Liver (tissue), 9 donors: ENCODE measurements around the gene S1PR1. TPM values are rescaled to one million over a fixed set of nuclear protein-coding genes. Genes with fewer than 3 reads are reported as not detected.

ENCODE experiments used
- DNase-seq: peaks from one replicate; pipeline ENCODE4 v3.0.0-alpha.2; 2017; ENCODE audit warnings: low spot score
- H3K27ac ChIP-seq, 2 donors: one replicate each; pipeline ENCODE4 v1.7.0; 2013; ENCODE audit warnings: inconsistent platforms in 2 of 2, low read length in 2 of 2, control low read depth in 1 of 2, low read depth in 1 of 2, mild to moderate bottlenecking in 1 of 2
- H3K27me3 ChIP-seq, 4 donors: one replicate each; pipeline versions ENCODE4 v1.6.1 to v1.7.0; 2013; ENCODE audit warnings: low read length in 3 of 4, inconsistent platforms in 1 of 4, mild to moderate bottlenecking in 1 of 4, moderate library complexity in 1 of 4; ENCODE audit not compliant: control insufficient read depth in 4 of 4, insufficient read depth in 4 of 4
- H3K36me3 ChIP-seq, 4 donors: one replicate each; pipeline versions ENCODE4 v1.6.1 to v1.7.0; 2013; ENCODE audit warnings: low read length in 3 of 4, mild to moderate bottlenecking in 3 of 4, low read depth in 1 of 4, moderate library complexity in 1 of 4; ENCODE audit not compliant: control insufficient read depth in 4 of 4, insufficient read depth in 3 of 4
- H3K4me1 ChIP-seq, 4 donors: one replicate each; pipeline versions ENCODE4 v1.6.1 to v1.7.0; 2013; ENCODE audit warnings: low read length in 3 of 4, mild to moderate bottlenecking in 3 of 4, moderate library complexity in 1 of 4; ENCODE audit not compliant: control insufficient read depth in 4 of 4, insufficient read depth in 4 of 4
- H3K4me3 ChIP-seq, 3 donors: one replicate each; pipeline versions ENCODE4 v1.6.1 to v1.7.0; 2013; ENCODE audit warnings: low read length in 3 of 3, control low read depth in 1 of 3, low read depth in 1 of 3, mild to moderate bottlenecking in 1 of 3
- H3K9ac ChIP-seq, 2 donors: one replicate each; pipeline ENCODE4 v1.7.0; 2013; ENCODE audit warnings: low read length in 2 of 2, mild to moderate bottlenecking in 2 of 2, moderate library complexity in 2 of 2, control low read depth in 1 of 2, low read depth in 1 of 2
- H3K9me3 ChIP-seq, 4 donors: one replicate each; pipeline versions ENCODE4 v1.6.1 to v1.7.0; 2013; ENCODE audit warnings: low read length in 3 of 4; ENCODE audit not compliant: control insufficient read depth in 4 of 4
- CTCF ChIP-seq: fragments of 150-350 bp; IDR thresholded peaks from 2 replicates; pipeline ENCODE4 v1.5.1; 2017; ENCODE audit warnings: improper control_type of control experiment, low read depth, low read length; ENCODE audit not compliant: missing input control
- EGR1 ChIP-seq, 2 donors: IDR thresholded peaks; 2 replicates each; pipeline ENCODE4 v1.6.1; 2016 to 2018; ENCODE audit warnings: antibody characterized with exemption in 2 of 2, low read depth in 2 of 2
- FOXA1 ChIP-seq: IDR thresholded peaks from 2 replicates; pipeline ENCODE4 v1.6.1; 2016; ENCODE audit warnings: antibody characterized with exemption
- FOXA2 ChIP-seq: IDR thresholded peaks from 2 replicates; pipeline ENCODE4 v1.6.1; 2016; ENCODE audit warnings: antibody characterized with exemption
- GABPA ChIP-seq, 2 donors: IDR thresholded peaks in 1 of 2; conservative IDR thresholded peaks in 1 of 2; 2 replicates each; pipeline ENCODE4 v1.6.1; 2016; ENCODE audit warnings: antibody characterized with exemption in 2 of 2, mild to moderate bottlenecking in 1 of 2, moderate library complexity in 1 of 2
- HNF4A ChIP-seq, 2 donors: conservative IDR thresholded peaks; 2 replicates each; pipeline ENCODE4 v1.6.1; 2016; ENCODE audit warnings: antibody characterized with exemption in 2 of 2, mild to moderate bottlenecking in 2 of 2
- HNF4G ChIP-seq: IDR thresholded peaks from 2 replicates; pipeline ENCODE4 v1.6.1; 2016; ENCODE audit warnings: antibody characterized with exemption
- JUND ChIP-seq, 2 donors: IDR thresholded peaks; 2 replicates each; pipeline ENCODE4 v1.6.1; 2016; ENCODE audit warnings: antibody characterized with exemption in 2 of 2
- NR2F2 ChIP-seq: IDR thresholded peaks from 2 replicates; pipeline ENCODE4 v1.6.1; 2016; ENCODE audit warnings: antibody characterized with exemption
- RAD21 ChIP-seq, 2 donors: IDR thresholded peaks; 2 replicates each; pipeline ENCODE4 v1.6.1; 2016; ENCODE audit warnings: antibody characterized with exemption in 2 of 2, mild to moderate bottlenecking in 2 of 2
- REST ChIP-seq: IDR thresholded peaks from 2 replicates; pipeline ENCODE4 v1.6.1; 2016; ENCODE audit warnings: antibody characterized with exemption, mild to moderate bottlenecking
- RXRA ChIP-seq, 2 donors: IDR thresholded peaks; 2 replicates each; pipeline ENCODE4 v1.6.1; 2017 to 2018; ENCODE audit warnings: antibody characterized with exemption in 2 of 2, mild to moderate bottlenecking in 1 of 2
- TAF1 ChIP-seq: conservative IDR thresholded peaks from 2 replicates; pipeline ENCODE4 v1.6.1; 2016; ENCODE audit warnings: antibody characterized with exemption, mild to moderate bottlenecking
- WGBS: extraction: QIAGEN DNeasy Blood & Tissue Kit; methylation state at CpG from one replicate; pipeline ENCODE4 v1.1.7; 2013; 5-methylcytosine and 5-hydroxymethylcytosine counted together
- polyA plus RNA-seq, 2 donors: library from polyadenylated mRNA; stranded (reverse) in 1 of 2; unstranded in 1 of 2; fragments of 200-250 nt in 1 of 2; fragments of >200 nt in 1 of 2; fragmentation: Nextera tagmentation in 1 of 2; extraction: Ambion mirVana in 1 of 2; gene quantifications; one replicate each; pipeline versions ENCODE4 v1.2.1 to v1.2.3, GENCODE V29; 2013 to 2015
- total RNA-seq, 2 donors: library from RNA; depleted of rRNA; stranded (reverse); fragments of >200 nt; gene quantifications; one replicate each; pipeline ENCODE4 v1.2.3, GENCODE V29; 2014
- TF ChIP-seq, protein P1 (sequence below): IDR thresholded peaks from 2 replicates; pipeline ENCODE4 v1.6.1; 2016; ENCODE audit warnings: antibody characterized with exemption
- TF ChIP-seq, protein P2 (sequence below): IDR thresholded peaks from 2 replicates; pipeline ENCODE4 v1.6.1; 2016; ENCODE audit warnings: antibody characterized with exemption
- donor health status: healthy.
- donor health status: healthy.
- donor health status: healthy.
- donor health status: healthy.
- donor health status: healthy.

S1PR1 gene
- total and polyA plus RNA-seq, 4 donors = 7.8 to 13.9 (median 11.1) TPM

- Histone ChIP-seq H3K9me3 (no peaks in the 10 kb centered on the region), H3K4me3 (no peak overlapping the region), H3K9ac (no peak overlapping the region), H3K27ac (no peak overlapping the region), H3K36me3 (peaks cover 0 to 26% (median 7%) of the 10 kb centered on the region in 4 donors), H3K4me1 (peaks cover 0 to 19% (median 11%) of the 10 kb centered on the region in 4 donors), H3K27me3 (no peaks in the 10 kb centered on the region)
- TF ChIP-seq, protein P1, sequence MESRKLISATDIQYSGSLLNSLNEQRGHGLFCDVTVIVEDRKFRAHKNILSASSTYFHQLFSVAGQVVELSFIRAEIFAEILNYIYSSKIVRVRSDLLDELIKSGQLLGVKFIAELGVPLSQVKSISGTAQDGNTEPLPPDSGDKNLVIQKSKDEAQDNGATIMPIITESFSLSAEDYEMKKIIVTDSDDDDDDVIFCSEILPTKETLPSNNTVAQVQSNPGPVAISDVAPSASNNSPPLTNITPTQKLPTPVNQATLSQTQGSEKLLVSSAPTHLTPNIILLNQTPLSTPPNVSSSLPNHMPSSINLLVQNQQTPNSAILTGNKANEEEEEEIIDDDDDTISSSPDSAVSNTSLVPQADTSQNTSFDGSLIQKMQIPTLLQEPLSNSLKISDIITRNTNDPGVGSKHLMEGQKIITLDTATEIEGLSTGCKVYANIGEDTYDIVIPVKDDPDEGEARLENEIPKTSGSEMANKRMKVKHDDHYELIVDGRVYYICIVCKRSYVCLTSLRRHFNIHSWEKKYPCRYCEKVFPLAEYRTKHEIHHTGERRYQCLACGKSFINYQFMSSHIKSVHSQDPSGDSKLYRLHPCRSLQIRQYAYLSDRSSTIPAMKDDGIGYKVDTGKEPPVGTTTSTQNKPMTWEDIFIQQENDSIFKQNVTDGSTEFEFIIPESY = no peak
- TF ChIP-seq HNF4G (no peak), FOXA2 (no peak), EGR1 (IDR thresholded peaks at IDR 0.05; ENCODE audit: low read depth in 2 of 2) (no peak), REST (no peak), NR2F2 (no peak), GABPA (IDR thresholded peaks at IDR 0.05 in 1 of 2, conservative IDR thresholded peaks at IDR 0.05 in 1 of 2) (no peak), FOXA1 (no peak)
- WGBS = 61% methylated on average over 3 of the region's 3 CpGs
- no peak for DNase-seq
Observed at GRCh38 chr1:101243751-101244150, 6.9 kb downstream of the S1PR1 start.

DNA sequence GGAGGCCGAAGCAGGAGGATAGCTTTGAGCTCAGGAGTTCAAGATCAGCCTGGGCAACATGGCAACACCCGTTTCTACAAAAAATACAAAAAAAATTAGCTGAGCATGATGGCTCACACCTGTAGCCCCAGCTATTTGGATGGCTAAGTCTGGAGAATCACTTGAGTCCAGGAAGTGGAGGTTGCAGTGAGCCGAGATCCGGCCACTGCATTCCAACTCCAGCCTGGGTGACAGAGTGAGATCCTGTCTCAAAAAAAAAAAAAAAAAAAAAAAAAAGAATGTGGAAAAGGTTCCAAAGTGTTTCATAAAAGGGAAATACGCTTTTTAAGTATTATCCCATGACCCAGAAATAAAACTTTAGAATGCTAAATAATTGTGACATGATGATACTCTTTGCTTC, 8.0 kb downstream of the S1PR1 start:
- H3K27me3 ChIP-seq = no peaks in the 10 kb centered on the region
- no peaks in the 10 kb centered on the region for H3K9me3 ChIP-seq
- H3K27ac ChIP-seq = no peak overlapping the region
- no peak for DNase-seq
- H3K36me3 ChIP-seq = peaks cover 0 to 17% (median 3%) of the 10 kb centered on the region in 4 donors
- peaks cover 0 to 8% (median 3%) of the 10 kb centered on the region in 4 donors for H3K4me1 ChIP-seq
- H3K9ac ChIP-seq = no peak overlapping the region
- TF ChIP-seq FOXA2 = no peak
- no peak for TF ChIP-seq GABPA (IDR thresholded peaks at IDR 0.05 in 1 of 2, conservative IDR thresholded peaks at IDR 0.05 in 1 of 2)
- TF ChIP-seq TAF1 = no peak
- no peak for TF ChIP-seq REST
- no peak for TF ChIP-seq RXRA (IDR thresholded peaks at IDR 0.05)
- TF ChIP-seq FOXA1 = no peak
- no peak for TF ChIP-seq CTCF
- TF ChIP-seq, protein P2, sequence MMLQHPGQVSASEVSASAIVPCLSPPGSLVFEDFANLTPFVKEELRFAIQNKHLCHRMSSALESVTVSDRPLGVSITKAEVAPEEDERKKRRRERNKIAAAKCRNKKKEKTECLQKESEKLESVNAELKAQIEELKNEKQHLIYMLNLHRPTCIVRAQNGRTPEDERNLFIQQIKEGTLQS = no peak
- no peak for TF ChIP-seq RAD21 (IDR thresholded peaks at IDR 0.05)
- TF ChIP-seq HNF4A (conservative IDR thresholded peaks at IDR 0.05) = no peak
- no peak for TF ChIP-seq JUND (IDR thresholded peaks at IDR 0.05)
- no peak for TF ChIP-seq NR2F2
- WGBS = 83% methylated on average over 5 of the region's 5 CpGs
- no peak overlapping the region for H3K4me3 ChIP-seq
